ENCODE results near the gene SP3.

Gene SP3

DNA sequence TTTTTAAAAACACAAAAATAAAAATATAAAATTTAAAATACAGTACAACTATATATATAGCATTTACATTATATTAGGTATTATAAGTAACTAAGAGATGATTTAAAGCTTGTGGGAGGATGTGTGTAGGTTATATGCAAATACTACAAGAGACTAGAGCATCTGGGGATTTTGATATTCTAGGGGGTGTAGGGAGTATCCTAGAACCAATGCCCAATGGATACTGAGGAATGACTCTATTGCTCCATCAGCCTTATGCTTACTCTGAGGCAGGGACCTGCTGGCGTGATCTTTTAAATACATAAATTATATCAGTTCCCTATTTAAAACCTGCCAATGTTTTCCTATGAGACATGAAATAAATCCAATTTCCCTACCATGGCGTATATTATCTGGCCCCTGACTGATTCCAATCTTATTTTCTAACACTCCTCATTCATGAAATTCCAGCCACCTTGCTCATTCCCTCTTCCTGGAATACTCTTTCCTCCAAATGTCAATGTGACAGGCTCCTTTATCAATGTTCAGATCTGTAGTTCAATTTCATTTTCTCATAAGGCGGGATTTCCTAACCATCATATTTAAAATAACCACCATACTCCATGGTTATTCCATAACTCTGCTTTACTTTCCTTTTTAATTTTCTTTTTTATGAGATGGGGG is 22.2 kb downstream of the SP3 start:
- no peak overlapping the region for H3K27ac ChIP-seq
- TF ChIP-seq, protein P1, sequence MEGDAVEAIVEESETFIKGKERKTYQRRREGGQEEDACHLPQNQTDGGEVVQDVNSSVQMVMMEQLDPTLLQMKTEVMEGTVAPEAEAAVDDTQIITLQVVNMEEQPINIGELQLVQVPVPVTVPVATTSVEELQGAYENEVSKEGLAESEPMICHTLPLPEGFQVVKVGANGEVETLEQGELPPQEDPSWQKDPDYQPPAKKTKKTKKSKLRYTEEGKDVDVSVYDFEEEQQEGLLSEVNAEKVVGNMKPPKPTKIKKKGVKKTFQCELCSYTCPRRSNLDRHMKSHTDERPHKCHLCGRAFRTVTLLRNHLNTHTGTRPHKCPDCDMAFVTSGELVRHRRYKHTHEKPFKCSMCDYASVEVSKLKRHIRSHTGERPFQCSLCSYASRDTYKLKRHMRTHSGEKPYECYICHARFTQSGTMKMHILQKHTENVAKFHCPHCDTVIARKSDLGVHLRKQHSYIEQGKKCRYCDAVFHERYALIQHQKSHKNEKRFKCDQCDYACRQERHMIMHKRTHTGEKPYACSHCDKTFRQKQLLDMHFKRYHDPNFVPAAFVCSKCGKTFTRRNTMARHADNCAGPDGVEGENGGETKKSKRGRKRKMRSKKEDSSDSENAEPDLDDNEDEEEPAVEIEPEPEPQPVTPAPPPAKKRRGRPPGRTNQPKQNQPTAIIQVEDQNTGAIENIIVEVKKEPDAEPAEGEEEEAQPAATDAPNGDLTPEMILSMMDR (conservative IDR thresholded peaks at IDR 0.05) = no peak

DNA sequence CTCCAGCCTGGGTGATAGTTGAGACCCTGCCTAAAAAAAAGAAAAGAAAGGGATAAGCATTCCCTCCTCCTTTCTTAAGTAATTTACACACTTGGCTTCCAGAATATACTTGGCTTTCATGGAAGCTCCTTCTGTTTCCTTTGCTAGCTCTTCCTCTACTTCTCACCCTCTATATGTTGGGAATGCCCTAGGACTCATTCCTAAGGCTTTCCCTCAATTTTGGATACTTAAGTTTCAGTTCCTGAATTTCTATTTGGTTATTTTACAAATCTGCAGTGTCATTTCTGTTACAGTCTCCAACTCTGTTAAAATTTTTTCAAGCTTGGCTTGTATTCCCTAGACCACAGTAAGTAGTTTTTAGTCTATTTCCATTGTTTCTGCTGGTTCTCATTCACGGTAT is 23.6 kb downstream of the SP3 start:
- TF ChIP-seq, protein P1 (conservative IDR thresholded peaks at IDR 0.05) = no peak
- H3K27ac ChIP-seq = no peak overlapping the region

DNA sequence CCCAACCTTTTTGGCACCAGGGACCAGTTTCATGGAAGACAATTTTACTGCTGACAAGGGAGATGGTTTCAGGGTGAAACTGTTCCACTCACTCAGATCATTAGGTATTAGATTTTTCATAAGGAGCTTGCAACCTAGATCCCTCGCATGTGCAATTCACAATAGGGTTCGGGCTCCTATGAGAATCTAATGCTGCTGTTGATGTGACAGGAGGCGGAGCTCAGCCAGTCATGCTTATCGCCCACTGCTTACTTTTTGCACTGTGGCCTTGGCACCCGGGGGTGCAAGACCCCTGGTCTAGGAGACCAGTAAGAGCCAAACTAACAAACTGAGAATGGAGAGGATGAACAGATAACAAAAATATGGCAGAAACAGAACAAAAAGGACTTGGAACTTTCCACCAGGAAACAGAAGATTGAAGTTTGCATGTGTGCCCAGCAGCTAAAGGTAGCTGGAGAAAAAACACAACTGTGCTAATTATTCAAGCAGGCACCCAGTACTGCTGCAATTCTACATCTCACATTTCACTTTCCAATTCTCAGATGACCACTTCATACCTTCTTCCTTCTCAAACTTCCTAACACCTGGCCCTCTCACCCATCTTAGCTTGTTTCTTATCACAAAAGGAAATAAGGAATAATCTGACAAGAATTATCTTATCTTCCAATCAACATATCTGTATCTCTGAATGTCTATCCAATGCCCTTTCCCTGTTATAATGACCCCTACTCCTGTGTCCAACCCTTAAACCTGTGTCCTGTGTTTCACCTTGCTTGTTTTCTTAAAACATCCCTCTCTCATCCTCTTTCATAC is 24.8 kb downstream of the SP3 start:
- H3K27ac ChIP-seq = no peak overlapping the region
- TF ChIP-seq, protein P1 (conservative IDR thresholded peaks at IDR 0.05) = no peak

DNA sequence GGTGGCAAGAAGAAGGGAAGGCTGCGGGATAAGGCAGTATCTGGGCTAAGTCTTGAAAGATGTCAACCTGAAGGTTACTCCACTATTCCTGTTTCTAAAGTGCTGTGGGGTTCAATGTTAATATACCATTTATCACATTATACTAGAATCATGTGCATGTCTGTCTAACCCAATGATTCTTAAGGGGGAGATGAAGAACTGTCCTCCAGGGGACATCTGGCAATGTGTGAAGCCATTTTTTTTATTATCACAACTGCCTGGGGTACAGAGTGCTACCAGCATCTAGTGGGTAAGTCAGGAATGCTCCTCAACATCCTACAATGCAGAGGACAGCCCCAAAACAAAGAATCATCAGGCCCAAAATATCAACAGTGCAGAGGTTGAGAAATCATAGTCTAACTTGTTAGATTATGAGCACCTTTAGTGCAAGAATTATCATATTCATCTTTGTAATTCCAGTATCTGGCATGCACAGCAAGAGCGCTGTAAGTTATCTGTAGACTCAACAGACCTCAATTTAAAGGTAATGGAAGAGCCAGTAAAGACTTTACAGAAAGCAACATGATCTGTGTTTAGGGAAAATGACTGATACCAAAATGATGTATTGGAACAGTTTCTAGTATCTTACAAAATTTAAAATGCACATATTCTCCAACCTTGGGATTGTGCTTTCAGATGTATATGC is 26.3 kb downstream of the SP3 start:
- H3K27ac ChIP-seq = no peak overlapping the region
- TF ChIP-seq, protein P1 (conservative IDR thresholded peaks at IDR 0.05) = no peak

DNA sequence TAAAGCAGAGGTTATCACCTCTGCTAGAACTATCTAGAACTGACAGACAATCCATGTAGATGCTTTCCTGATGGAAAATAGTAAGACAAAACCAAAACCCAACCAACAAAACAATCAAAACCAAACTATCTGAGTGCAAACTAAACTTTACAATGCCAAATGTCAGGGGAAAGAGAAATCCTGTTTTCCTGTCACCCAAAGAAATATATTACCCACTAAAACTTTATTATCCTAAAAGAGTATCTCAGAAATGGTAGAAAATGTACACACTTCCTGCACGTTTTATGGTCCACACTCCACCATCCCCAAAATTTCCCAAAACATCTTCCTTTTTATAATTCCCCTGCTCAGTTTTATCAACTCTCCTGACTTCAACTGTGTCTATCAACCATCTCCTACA is 29.9 kb downstream of the SP3 start:
- TF ChIP-seq, protein P1 (conservative IDR thresholded peaks at IDR 0.05) = no peak
- no peak overlapping the region for H3K27ac ChIP-seq

DNA sequence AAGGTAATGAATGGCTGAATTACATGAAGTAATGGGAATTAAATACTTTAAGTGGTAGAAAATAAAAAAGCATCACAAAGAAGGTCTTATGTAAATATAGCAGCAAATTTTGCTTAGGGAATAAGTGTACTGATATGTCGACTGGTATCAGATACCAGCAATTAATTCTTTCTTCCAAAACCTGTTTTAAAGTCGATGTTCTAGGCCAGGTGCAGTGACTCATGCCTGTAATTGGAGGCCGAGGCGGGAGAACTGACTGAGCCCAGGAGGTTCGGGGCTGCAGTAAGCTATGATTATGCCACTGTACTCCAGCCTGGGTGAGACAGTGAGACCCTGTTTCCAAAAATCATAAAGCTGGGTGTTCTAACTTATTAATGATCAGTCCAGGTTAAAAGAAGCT is 30.3 kb downstream of the SP3 start:
- TF ChIP-seq, protein P1 (conservative IDR thresholded peaks at IDR 0.05) = no peak
- no peak overlapping the region for H3K27ac ChIP-seq

DNA sequence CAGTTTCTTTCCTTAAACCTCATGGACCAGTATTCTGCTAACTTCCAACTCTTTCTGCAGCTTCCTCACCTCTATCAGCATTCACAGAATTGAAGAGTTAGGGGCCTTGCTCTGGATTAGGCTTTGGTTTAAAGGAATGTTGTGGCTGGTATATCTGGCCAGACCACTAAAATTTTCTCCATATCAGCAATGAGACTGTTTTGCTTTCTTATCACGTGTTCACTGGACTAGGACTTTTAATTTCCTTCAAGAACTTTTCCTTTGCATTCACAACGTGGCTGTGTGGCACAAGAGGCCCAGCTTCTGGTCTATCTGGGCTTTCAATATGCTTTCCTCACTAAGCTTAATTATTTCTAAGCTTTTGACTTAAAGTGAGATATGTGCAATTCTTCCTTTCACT is 33.4 kb downstream of the SP3 start:
- TF ChIP-seq, protein P1 (conservative IDR thresholded peaks at IDR 0.05) = no peak
- no peak overlapping the region for H3K27ac ChIP-seq
